Spleen (tissue), 11 donors: ENCODE results near the gene BEST3. TPM values are rescaled to one million over a fixed set of nuclear protein-coding genes. Genes with fewer than 3 reads are reported as not detected.

ENCODE experiments used
- DNase-seq: peaks from one replicate; pipeline ENCODE4 v3.0.0-alpha.2; 2020
- H3K27ac ChIP-seq, 8 donors: fragments of 200-600 bp; sonication (generic) in 7 of 8; 1 replicate in 4 of 8; 2 replicates in 4 of 8; pipeline versions ENCODE4 v1.5.0 to v1.8.0; 2016 to 2021; ENCODE audit warnings: inconsistent platforms in 4 of 8, mild to moderate bottlenecking in 4 of 8, moderate library complexity in 1 of 8
- H3K27me3 ChIP-seq, 7 donors: fragments of 200-600 bp; sonication (generic) in 6 of 7; replicated peaks in 1 of 7; 1 replicate in 4 of 7; 2 replicates in 3 of 7; pipeline versions ENCODE4 v1.5.0 to v1.8.0; 2016 to 2021; ENCODE audit warnings: inconsistent platforms in 3 of 7, mild to moderate bottlenecking in 1 of 7
- H3K36me3 ChIP-seq, 6 donors: fragments of 200-600 bp; sonication (generic) in 5 of 6; 1 replicate in 4 of 6; 2 replicates in 2 of 6; pipeline versions ENCODE4 v1.5.0 to v1.8.0; 2016 to 2021; ENCODE audit warnings: inconsistent platforms in 2 of 6
- H3K4me1 ChIP-seq, 6 donors: fragments of 200-600 bp; sonication (generic) in 5 of 6; 1 replicate in 3 of 6; 2 replicates in 3 of 6; pipeline versions ENCODE4 v1.5.0 to v1.8.0; 2016 to 2021; ENCODE audit warnings: inconsistent platforms in 3 of 6
- H3K4me3 ChIP-seq, 8 donors: fragments of 200-600 bp; sonication (generic) in 7 of 8; 1 replicate in 4 of 8; 2 replicates in 4 of 8; pipeline versions ENCODE4 v1.5.0 to v1.8.0; 2016 to 2021; ENCODE audit warnings: inconsistent platforms in 4 of 8, mild to moderate bottlenecking in 4 of 8, moderate library complexity in 2 of 8
- H3K9me3 ChIP-seq, 8 donors: fragments of 200-600 bp; sonication (generic) in 7 of 8; 1 replicate in 4 of 8; 2 replicates in 4 of 8; pipeline versions ENCODE4 v1.5.0 to v1.8.0; 2016 to 2021; ENCODE audit warnings: inconsistent platforms in 4 of 8
- CTCF ChIP-seq, 11 experiments: fragments of 200-600 bp in 7 of 11; fragments of 450-650 bp in 4 of 11; sonication (generic) in 4 of 11; IDR thresholded peaks in 8 of 11; conservative IDR thresholded peaks in 3 of 11; 1 replicate in 7 of 11; 2 replicates in 4 of 11; pipeline versions ENCODE4 v1.4.0 to v1.8.0; 2016 to 2021; ENCODE audit warnings: antibody characterized with exemption in 11 of 11, inconsistent platforms in 4 of 11, mild to moderate bottlenecking in 1 of 11
- POLR2A ChIP-seq, 3 donors: fragments of 450-650 bp; IDR thresholded peaks; one replicate each; pipeline ENCODE4 v1.5.1; 2017; ENCODE audit warnings: antibody characterized with exemption in 3 of 3, mild to moderate bottlenecking in 1 of 3
- POLR2AphosphoS5 ChIP-seq, 3 donors: sonication (generic); formaldehyde crosslinking; IDR thresholded peaks; one replicate each; pipeline ENCODE4 v1.5.1; 2017; ENCODE audit warnings: antibody characterized with exemption in 3 of 3
- WGBS, 5 donors: extraction: QIAGEN DNeasy Blood & Tissue Kit in 3 of 5; methylation state at CpG; one replicate each; pipeline versions ENCODE4 v1.1.5 to v1.1.7; 2013 to 2018; 5-methylcytosine and 5-hydroxymethylcytosine counted together
- intact Hi-C: fragments of 100-400 bp; cut with DNase I; formaldehyde crosslinking; loops from one replicate; pipeline ENCODE4 v1.15.0; 2023; ENCODE audit warnings: low total_unique reads
- polyA plus RNA-seq, 3 donors: library from polyadenylated mRNA; stranded (reverse); fragments of 200-250 nt; gene quantifications; one replicate each; pipeline ENCODE4 v1.2.1, GENCODE V29; 2013
- total RNA-seq, 7 donors: library from RNA; depleted of rRNA in 3 of 7; stranded (reverse); fragments of >200 nt in 3 of 7; fragmentation: NEBNext Ultra II Directional in 4 of 7; extraction: Animal tissue kit (Norgen Biotek cat#: 25700) in 4 of 7; gene quantifications; one replicate each; pipeline versions ENCODE4 v1.1.0 to v1.2.1, GENCODE V29; 2016 to 2021
- donor health status: healthy with polysubstance abuse.
- donor health status: DM: no; HTN: no; CAD: no; lungs with moderate emphysema.
- donor health status: DM: no; HTN: no; CAD: no.
- donor health status: Bipolar disorder and iron deficiency.
- donor health status: healthy.
- donor health status: DM: no; HTN: no; CAD: no.
- donor health status: DM: yes; HTN: yes; CAD: no.

Gene BEST3
- total and polyA plus RNA-seq, 10 donors = 0.14 TPM; not detected in 9

GRCh38 chr12:69655616-69656340, 43.3 kb downstream of the BEST3 start:
- DNase-seq = no peak
- TF ChIP-seq POLR2AphosphoS5 (IDR thresholded peaks at IDR 0.05) (no peak), CTCF (IDR thresholded peaks at IDR 0.05 in 8 of 11, conservative IDR thresholded peaks at IDR 0.05 in 3 of 11) (no peak), POLR2A (IDR thresholded peaks at IDR 0.05) (no peak)
- no peaks in the 10 kb centered on the region for H3K9me3 ChIP-seq
- no peaks in the 10 kb centered on the region for H3K27me3 ChIP-seq
- H3K36me3 ChIP-seq = no peaks in the 10 kb centered on the region
- peak overlapping the region in 2 of 8 donors; percentile 11 to 21 for H3K27ac ChIP-seq
- WGBS, 5 donors = 77 to 86% (median 83%) methylated on average over 11 of the region's 11 CpGs
- intact Hi-C loops = no loop called here
- no peak overlapping the region for H3K4me3 ChIP-seq
- peaks cover 0 to 7% (median 0%) of the 10 kb centered on the region in 6 donors for H3K4me1 ChIP-seq

- peaks cover 0 to 7% (median 0%) of the 10 kb centered on the region in 6 donors for H3K4me1 ChIP-seq
- H3K9me3 ChIP-seq = no peaks in the 10 kb centered on the region
- H3K27ac ChIP-seq = no peak overlapping the region
- no peaks in the 10 kb centered on the region for H3K27me3 ChIP-seq
- DNase-seq = no peak
- intact Hi-C loops = no loop called here
- H3K4me3 ChIP-seq = no peak overlapping the region
- 78 to 94% (median 91%) methylated on average over 8 of the region's 8 CpGs for WGBS, 5 donors
- no peak for TF ChIP-seq CTCF (IDR thresholded peaks at IDR 0.05 in 8 of 11, conservative IDR thresholded peaks at IDR 0.05 in 3 of 11)
- TF ChIP-seq POLR2A (IDR thresholded peaks at IDR 0.05) = no peak
- no peak for TF ChIP-seq POLR2AphosphoS5 (IDR thresholded peaks at IDR 0.05)
- H3K36me3 ChIP-seq = no peaks in the 10 kb centered on the region
These were observed 45.4 kb downstream of the BEST3 start for GRCh38 chr12:69653703-69654102.

GRCh38 chr12:69651922-69652321, 47.2 kb downstream of the BEST3 start:
- intact Hi-C loops = no loop called here
- Histone ChIP-seq H3K9me3 (no peaks in the 10 kb centered on the region), H3K36me3 (no peaks in the 10 kb centered on the region), H3K27ac (no peak overlapping the region), H3K27me3 (no peaks in the 10 kb centered on the region), H3K4me3 (no peak overlapping the region), H3K4me1 (peaks cover 0 to 5% (median 0%) of the 10 kb centered on the region in 6 donors)
- no peak for TF ChIP-seq POLR2A (IDR thresholded peaks at IDR 0.05)
- TF ChIP-seq POLR2AphosphoS5 (IDR thresholded peaks at IDR 0.05) = no peak
- no peak for TF ChIP-seq CTCF (IDR thresholded peaks at IDR 0.05 in 8 of 11, conservative IDR thresholded peaks at IDR 0.05 in 3 of 11)
- DNase-seq = no peak
- 93 to 100% (median 96%) methylated on average over 3 of the region's 3 CpGs for WGBS, 5 donors

GRCh38 chr12:69649529-69649928, 49.6 kb downstream of the BEST3 start:
- intact Hi-C loops = no loop called here
- no peaks in the 10 kb centered on the region for H3K9me3 ChIP-seq
- H3K4me3 ChIP-seq = no peak overlapping the region
- no peak overlapping the region for H3K27ac ChIP-seq
- DNase-seq = no peak
- 68 to 88% (median 70%) methylated on average over 4 of the region's 4 CpGs for WGBS, 5 donors
- H3K4me1 ChIP-seq = no peaks in the 10 kb centered on the region
- no peaks in the 10 kb centered on the region for H3K27me3 ChIP-seq
- no peaks in the 10 kb centered on the region for H3K36me3 ChIP-seq
- TF ChIP-seq POLR2A (IDR thresholded peaks at IDR 0.05) = no peak
- TF ChIP-seq CTCF (IDR thresholded peaks at IDR 0.05 in 8 of 11, conservative IDR thresholded peaks at IDR 0.05 in 3 of 11) = no peak
- TF ChIP-seq POLR2AphosphoS5 (IDR thresholded peaks at IDR 0.05) = no peak
